K562 (cell line): ENCODE results near the gene PPP1R15A.

ENCODE experiments used
- POLR2A ChIP-seq: fragments of 450-650 bp; conservative IDR thresholded peaks from 2 replicates; pipeline ENCODE4 v1.6.1; 2016
- PPARD ChIP-seq: fragments of 250-450 bp; sonication (Bioruptor Pico); IDR thresholded peaks from 2 replicates; pipeline ENCODE4 v1.8.0; 2022; ENCODE audit warnings: inconsistent platforms, mild to moderate bottlenecking, moderate library complexity
- TF ChIP-seq, protein P1 (sequence below), 3 experiments: IDR thresholded peaks in 2 of 3; conservative IDR thresholded peaks in 1 of 3; 2 replicates each; pipeline ENCODE4 v1.5.1; 2011 to 2012; ENCODE audit warnings: low read length in 3 of 3, mild to moderate bottlenecking in 3 of 3, control low read depth in 2 of 3, improper control_type of control experiment in 1 of 3, inconsistent platforms in 1 of 3, low read depth in 1 of 3, mixed read lengths in 1 of 3, moderate library complexity in 1 of 3; ENCODE audit not compliant: insufficient read depth in 2 of 3

DNA sequence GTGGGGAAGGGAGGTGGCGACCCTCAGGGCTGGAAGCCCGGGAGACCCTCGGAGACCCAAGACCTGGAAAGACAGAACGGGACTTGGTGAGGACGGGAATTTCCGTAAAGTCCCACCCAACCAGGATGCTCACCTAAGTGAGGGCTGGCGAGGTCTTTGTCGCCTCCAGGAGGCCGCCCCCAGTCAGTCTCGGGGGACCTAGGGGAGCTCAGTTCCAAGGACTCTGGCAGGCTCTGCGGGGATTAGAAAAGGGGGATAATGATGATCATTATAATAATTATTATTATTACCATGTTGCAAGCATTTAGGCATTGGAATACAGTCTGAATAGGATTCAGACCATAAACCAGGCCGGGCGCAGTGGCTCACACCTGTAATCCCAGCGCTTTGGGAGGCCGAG lies 26.8 kb upstream of the PPP1R15A start:
- no peak for TF ChIP-seq PPARD (CRISPR knock-in tag)
- TF ChIP-seq, protein P1, sequence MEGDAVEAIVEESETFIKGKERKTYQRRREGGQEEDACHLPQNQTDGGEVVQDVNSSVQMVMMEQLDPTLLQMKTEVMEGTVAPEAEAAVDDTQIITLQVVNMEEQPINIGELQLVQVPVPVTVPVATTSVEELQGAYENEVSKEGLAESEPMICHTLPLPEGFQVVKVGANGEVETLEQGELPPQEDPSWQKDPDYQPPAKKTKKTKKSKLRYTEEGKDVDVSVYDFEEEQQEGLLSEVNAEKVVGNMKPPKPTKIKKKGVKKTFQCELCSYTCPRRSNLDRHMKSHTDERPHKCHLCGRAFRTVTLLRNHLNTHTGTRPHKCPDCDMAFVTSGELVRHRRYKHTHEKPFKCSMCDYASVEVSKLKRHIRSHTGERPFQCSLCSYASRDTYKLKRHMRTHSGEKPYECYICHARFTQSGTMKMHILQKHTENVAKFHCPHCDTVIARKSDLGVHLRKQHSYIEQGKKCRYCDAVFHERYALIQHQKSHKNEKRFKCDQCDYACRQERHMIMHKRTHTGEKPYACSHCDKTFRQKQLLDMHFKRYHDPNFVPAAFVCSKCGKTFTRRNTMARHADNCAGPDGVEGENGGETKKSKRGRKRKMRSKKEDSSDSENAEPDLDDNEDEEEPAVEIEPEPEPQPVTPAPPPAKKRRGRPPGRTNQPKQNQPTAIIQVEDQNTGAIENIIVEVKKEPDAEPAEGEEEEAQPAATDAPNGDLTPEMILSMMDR (IDR thresholded peaks at IDR 0.05 in 2 of 3, conservative IDR thresholded peaks at IDR 0.05 in 1 of 3; ENCODE audit: insufficient read depth in 2 of 3, low read depth in 1 of 3, low read length in 3 of 3) = no peak
- TF ChIP-seq POLR2A = no peak
